Osteoblast (primary cell): Measurements from ENCODE around the gene CDA. TPM values are rescaled to one million over a fixed set of nuclear protein-coding genes. Genes with fewer than 3 reads are reported as not detected.

ENCODE experiments used
- DNase-seq: peaks from one replicate; pipeline ENCODE4 v3.0.0; 2011; ENCODE audit warnings: low spot score, mixed read lengths; ENCODE audit not compliant: insufficient read length; ENCODE audit errors: missing footprints
- H2AFZ ChIP-seq: 2 replicates; pipeline ENCODE4 v1.6.0; 2011; ENCODE audit warnings: mild to moderate bottlenecking, low read length
- H3K27ac ChIP-seq: 2 replicates; pipeline ENCODE4 v1.5.1; 2011; ENCODE audit warnings: mild to moderate bottlenecking, low read depth, low read length, moderate library complexity
- H3K27me3 ChIP-seq: 2 replicates; pipeline ENCODE4 v1.6.0; 2012; ENCODE audit warnings: mild to moderate bottlenecking, control low read depth, inconsistent platforms, low read length, moderate library complexity; ENCODE audit not compliant: insufficient read depth
- H3K36me3 ChIP-seq: 2 replicates; pipeline ENCODE4 v1.5.1; 2011; ENCODE audit warnings: mild to moderate bottlenecking, low read length, control low read depth, moderate library complexity; ENCODE audit not compliant: insufficient read depth
- H3K4me1 ChIP-seq: 2 replicates; pipeline ENCODE4 v1.5.1; 2011; ENCODE audit warnings: mild to moderate bottlenecking, low read length, control low read depth, moderate library complexity; ENCODE audit not compliant: insufficient read depth
- H3K4me2 ChIP-seq: 2 replicates; pipeline ENCODE4 v1.6.0; 2011; ENCODE audit warnings: mild to moderate bottlenecking, low read length; ENCODE audit not compliant: insufficient read depth
- H3K4me3 ChIP-seq: fragments of 200-600 bp; sonication (generic); 3 replicates; pipeline ENCODE4 v1.5.1; 2012; ENCODE audit warnings: mild to moderate bottlenecking, low read length, inconsistent platforms; ENCODE audit not compliant: insufficient read depth
- H3K79me2 ChIP-seq: 2 replicates; pipeline ENCODE4 v1.6.0; 2012; ENCODE audit warnings: mild to moderate bottlenecking, low read length, control low read depth, inconsistent platforms; ENCODE audit not compliant: insufficient read depth
- H3K9me3 ChIP-seq: 2 replicates; pipeline ENCODE4 v1.5.1; 2011; ENCODE audit warnings: low read depth, low read length, control low read depth
- H4K20me1 ChIP-seq: 2 replicates; pipeline ENCODE4 v1.6.0; 2012; ENCODE audit warnings: mild to moderate bottlenecking, low read length, control low read depth; ENCODE audit not compliant: insufficient read depth
- total RNA-seq: library from RNA; depleted of rRNA; stranded (reverse); fragments of >200 nt; gene quantifications from 2 replicates; pipeline ENCODE4 v1.2.3, GENCODE V29; 2012
- TF ChIP-seq, protein P1 (sequence below): IDR thresholded peaks from 2 replicates; pipeline ENCODE4 v1.5.1; 2011; ENCODE audit warnings: mild to moderate bottlenecking, low read depth, low read length, moderate library complexity; ENCODE audit errors: extremely low read depth

The CDA gene
- total RNA-seq, 1 donor, result 1.1 TPM

DNA sequence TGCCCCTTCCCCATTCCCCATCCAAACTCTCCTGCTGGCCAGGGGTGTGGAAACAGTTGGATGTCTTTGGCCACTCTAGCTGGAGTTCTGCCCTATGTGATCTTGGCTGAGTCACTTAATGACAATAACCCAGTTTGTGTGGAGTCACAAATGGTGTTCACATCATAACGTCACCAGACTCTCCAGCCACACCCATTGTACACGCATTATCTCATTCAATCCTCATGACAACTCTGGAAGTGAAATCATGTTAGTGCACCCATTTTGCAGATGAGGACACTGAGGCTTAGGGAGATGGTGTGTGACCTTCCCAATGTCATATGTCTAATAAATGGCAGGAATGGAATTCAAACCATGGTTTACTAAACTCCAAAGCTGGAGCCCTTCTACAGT, 1.2 kb upstream of the CDA start:
- peak; percentile 65 for DNase-seq
- Histone ChIP-seq H3K9me3 (no peaks in the 10 kb centered on the region), H3K27me3 (no peaks in the 10 kb centered on the region), H4K20me1 (no peaks in the 10 kb centered on the region), H3K4me2 (no peak overlapping the region), H3K36me3 (no peaks in the 10 kb centered on the region), H3K4me1 (peaks cover 29% of the 10 kb centered on the region), H3K27ac (no peak overlapping the region), H3K4me3 (no peak overlapping the region), H2AFZ (no peak overlapping the region), H3K79me2 (no peaks in the 10 kb centered on the region)
- TF ChIP-seq, protein P1, sequence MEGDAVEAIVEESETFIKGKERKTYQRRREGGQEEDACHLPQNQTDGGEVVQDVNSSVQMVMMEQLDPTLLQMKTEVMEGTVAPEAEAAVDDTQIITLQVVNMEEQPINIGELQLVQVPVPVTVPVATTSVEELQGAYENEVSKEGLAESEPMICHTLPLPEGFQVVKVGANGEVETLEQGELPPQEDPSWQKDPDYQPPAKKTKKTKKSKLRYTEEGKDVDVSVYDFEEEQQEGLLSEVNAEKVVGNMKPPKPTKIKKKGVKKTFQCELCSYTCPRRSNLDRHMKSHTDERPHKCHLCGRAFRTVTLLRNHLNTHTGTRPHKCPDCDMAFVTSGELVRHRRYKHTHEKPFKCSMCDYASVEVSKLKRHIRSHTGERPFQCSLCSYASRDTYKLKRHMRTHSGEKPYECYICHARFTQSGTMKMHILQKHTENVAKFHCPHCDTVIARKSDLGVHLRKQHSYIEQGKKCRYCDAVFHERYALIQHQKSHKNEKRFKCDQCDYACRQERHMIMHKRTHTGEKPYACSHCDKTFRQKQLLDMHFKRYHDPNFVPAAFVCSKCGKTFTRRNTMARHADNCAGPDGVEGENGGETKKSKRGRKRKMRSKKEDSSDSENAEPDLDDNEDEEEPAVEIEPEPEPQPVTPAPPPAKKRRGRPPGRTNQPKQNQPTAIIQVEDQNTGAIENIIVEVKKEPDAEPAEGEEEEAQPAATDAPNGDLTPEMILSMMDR, result no peak

DNA sequence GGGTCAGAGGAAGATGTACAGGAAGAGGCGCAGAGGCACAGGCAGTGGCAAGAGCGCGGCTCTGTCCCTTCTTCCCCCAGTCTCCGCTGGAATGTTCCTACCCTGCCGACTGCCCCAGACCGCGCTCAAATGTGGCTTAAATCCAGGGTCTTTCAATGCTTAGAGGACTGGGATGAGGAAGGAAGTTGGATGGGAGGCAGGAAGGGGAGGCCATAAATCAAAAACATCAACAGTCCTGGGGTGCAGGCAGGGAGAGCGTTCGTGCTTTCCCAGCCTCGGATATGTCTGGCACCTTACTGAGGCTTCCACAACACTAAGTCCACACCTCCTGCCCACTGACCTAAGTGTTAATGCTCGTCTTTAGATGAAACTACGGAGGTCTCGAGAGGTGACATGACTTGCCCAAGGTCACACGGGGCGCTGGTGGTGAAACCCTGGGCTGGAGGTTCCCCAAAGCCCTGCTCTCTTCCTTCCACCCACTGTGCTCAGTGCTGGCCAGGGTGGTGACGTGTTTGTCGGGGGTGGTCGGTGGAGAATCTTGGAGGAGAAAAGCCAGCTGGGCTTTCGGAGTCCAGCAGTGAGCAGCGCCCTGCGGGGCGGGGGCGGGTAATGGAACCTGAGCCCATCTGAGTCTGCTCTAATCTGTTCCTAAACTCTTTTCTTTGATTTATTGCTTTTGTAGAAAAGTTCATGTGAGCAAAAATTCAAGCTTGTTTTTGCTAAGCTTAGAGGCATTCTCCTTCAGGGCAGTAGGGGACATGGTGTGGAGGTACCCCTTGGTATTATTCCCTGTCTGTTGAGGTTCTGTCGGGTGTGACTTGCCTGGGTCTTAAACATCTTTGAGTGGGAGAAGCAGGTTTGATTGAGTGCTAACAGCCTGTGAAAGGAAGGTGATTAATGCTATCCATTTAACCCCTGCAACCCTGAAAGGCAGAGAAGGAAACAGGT, 708 bp downstream of the CDA start:
- H3K4me3 ChIP-seq, result peak overlapping the region; percentile 56

DNA sequence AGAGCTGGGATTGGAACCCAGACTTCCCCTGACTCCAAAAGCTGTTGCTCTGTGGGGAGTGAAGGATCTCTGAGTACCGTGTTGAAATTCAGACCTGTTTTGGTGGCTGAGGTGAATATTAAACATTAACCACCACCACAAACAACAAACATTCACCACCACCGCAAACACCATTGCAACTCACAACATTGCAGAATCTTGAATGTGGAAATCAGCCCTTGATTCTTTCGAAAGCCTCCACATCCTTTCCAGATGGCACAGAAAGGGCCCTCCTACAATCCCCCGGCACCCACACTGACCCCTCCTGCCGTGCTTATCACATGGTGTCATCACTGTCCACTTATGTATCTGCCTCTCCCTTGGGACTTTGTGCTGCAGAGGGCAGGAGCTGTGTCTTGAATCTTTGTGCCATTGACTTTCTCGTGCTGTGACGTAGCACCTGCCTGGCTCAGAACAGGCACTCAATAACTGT, 1.4 kb downstream of the CDA start:
- peak; percentile 77 for DNase-seq
- no peak overlapping the region for H3K27ac ChIP-seq

More for the DNA sequence above, 708 bp downstream of the CDA start:
- Histone ChIP-seq H3K27ac (peak overlapping the region; percentile 3), H3K4me1 (peaks cover 29% of the 10 kb centered on the region), H3K4me2 (peak overlapping the region; percentile 63), H2AFZ (peak overlapping the region; percentile 86), H3K9me3 (no peaks in the 10 kb centered on the region), H3K27me3 (no peaks in the 10 kb centered on the region), H4K20me1 (no peaks in the 10 kb centered on the region), H3K79me2 (no peaks in the 10 kb centered on the region), H3K36me3 (no peaks in the 10 kb centered on the region)
- TF ChIP-seq, protein P1, result no peak
- DNase-seq, result peak; percentile 89

More for the DNA sequence above, 1.4 kb downstream of the CDA start:
- peaks cover 29% of the 10 kb centered on the region for H3K4me1 ChIP-seq
- no peaks in the 10 kb centered on the region for H3K36me3 ChIP-seq
- peak overlapping the region; percentile 63 for H3K4me2 ChIP-seq
- no peaks in the 10 kb centered on the region for H3K79me2 ChIP-seq
- H4K20me1 ChIP-seq, result no peaks in the 10 kb centered on the region
- H2AFZ ChIP-seq, result peak overlapping the region; percentile 11
- H3K9me3 ChIP-seq, result no peaks in the 10 kb centered on the region
- peak overlapping the region; percentile 56 for H3K4me3 ChIP-seq
- TF ChIP-seq, protein P1, result no peak
- no peaks in the 10 kb centered on the region for H3K27me3 ChIP-seq
